Activated naive CD4-positive, alpha-beta T cell treated with anti-CD3 and anti-CD28 coated beads, Interleukin-2, amount 50 U/mL, for 72 hours (primary cell): ENCODE data around the gene EPHA6. TPM values are rescaled to one million over a fixed set of nuclear protein-coding genes. Genes with fewer than 3 reads are reported as not detected.

Experiments used
- ATAC-seq, 2 donors: fragments of 150-1000 bp; cut with Tn5 transposase; 2 replicates each; pipeline ENCODE4 v1.10.0; 2021; ENCODE audit warnings: mild to moderate bottlenecking in 2 of 2, moderate library complexity in 2 of 2
- DNase-seq, 2 donors: peaks; one replicate each; pipeline ENCODE4 v3.0.0; 2021 to 2022; ENCODE audit warnings: low spot score in 2 of 2
- H3K27ac Mint-ChIP-seq, 2 donors: one replicate each; pipeline ENCODE4 v1.8.0; 2022; ENCODE audit warnings: mild to moderate bottlenecking in 2 of 2, mixed read lengths in 2 of 2
- H3K36me3 Mint-ChIP-seq, 2 donors: one replicate each; pipeline ENCODE4 v1.8.0; 2022; ENCODE audit warnings: mixed read lengths in 2 of 2
- H3K9me3 Mint-ChIP-seq, 2 donors: one replicate each; pipeline ENCODE4 v1.8.0; 2022; ENCODE audit warnings: mixed read lengths in 2 of 2
- total RNA-seq, 2 donors: library from RNA; stranded (reverse); gene quantifications; one replicate each; pipeline ENCODE4 v1.2.3, GENCODE V29; 2022

Gene EPHA6
- total RNA-seq, 2 donors from 2014 or later = not detected

DNA sequence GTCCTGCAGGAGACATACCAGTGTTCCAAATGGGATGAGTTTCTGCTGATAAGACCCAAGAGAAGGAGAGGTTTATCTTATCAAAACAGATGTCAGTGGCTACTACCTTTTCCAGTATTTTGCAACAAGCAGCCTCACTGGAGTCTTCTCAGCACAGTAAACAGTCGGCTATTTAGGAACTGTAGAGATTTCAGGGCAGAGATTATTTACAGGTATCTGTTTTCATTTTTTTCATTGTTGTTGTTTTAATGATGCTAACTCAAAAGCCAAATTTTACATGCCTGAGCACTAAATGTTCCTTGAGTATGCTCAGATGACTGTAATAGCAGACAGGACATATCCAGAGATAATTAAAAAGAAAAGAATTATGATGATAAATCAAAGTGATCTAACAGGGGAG, 252.1 kb downstream of the EPHA6 start:
- ATAC-seq = no peak
- no peak for DNase-seq
- no peak overlapping the region for H3K27ac Mint-ChIP-seq
- no peaks in the 10 kb centered on the region for H3K36me3 Mint-ChIP-seq
- peaks cover 3 to 9% of the 10 kb centered on the region in 2 donors for H3K9me3 Mint-ChIP-seq

DNA sequence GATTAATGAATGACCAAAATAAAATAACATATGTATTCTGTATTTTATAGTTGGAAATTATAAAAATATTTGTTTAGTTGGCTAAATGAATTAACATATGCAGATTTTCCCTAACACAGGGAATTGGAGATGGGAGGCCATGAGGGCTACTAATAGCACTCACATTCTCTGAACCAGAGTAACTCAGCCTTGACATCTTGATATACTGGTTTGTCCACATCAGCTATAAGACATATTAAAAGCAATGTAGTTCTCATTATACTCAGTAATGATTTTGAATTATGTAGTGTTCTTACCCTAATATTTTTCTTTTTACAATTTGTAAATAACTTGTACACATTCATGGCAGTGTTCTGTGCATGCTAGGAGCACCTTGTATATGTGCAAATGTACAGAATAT, 255.9 kb downstream of the EPHA6 start:
- H3K36me3 Mint-ChIP-seq = no peaks in the 10 kb centered on the region
- no peak for DNase-seq

DNA sequence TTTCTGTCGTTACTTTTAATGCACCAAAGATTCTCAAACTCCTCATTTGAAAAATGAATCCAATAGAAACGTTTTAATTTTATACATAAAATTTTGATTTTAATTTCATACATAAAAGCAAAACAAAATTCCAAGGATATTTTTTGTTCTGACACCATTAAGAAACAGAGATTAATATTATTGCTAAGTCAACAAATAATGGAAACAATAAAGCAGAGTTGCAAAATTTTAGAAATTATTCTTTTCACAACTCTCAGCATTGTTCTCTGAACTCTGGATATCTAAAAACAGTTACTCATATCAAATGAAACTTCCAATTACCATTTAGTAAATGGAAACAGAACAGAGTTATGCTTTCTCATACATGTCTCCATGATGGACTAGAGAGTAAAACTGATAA, 260.2 kb downstream of the EPHA6 start:
- Mint-ChIP-seq H3K36me3 (no peaks in the 10 kb centered on the region), H3K27ac (no peak overlapping the region), H3K9me3 (peaks cover 7 to 10% of the 10 kb centered on the region in 2 donors)
- DNase-seq (no peak), ATAC-seq (no peak)

More for the DNA sequence above, 255.9 kb downstream of the EPHA6 start:
- H3K27ac Mint-ChIP-seq = no peak overlapping the region
- peaks cover 3 to 7% of the 10 kb centered on the region in 2 donors for H3K9me3 Mint-ChIP-seq
- ATAC-seq = no peak

DNA sequence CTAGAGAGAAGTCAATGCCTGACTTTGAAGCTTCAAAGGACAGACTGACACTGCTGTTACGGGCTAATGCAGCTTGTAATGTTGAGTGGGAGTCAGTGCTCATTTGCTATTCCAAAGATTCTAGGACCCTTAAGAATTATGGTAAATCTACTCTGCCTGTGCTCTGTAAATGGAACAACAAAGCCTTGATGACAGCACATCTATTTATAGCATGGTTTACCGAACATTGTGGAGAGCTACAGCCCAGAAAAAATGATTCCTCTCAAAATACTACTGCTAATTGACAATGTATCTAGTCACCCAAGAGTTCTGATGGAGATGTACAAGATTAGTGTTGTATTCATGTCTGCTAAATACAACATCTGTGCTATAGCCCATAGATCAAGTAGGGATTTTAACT, 262.3 kb downstream of the EPHA6 start:
- H3K9me3 Mint-ChIP-seq = peaks cover 7 to 10% of the 10 kb centered on the region in 2 donors
- no peaks in the 10 kb centered on the region for H3K36me3 Mint-ChIP-seq
- DNase-seq (no peak), ATAC-seq (no peak)
- H3K27ac Mint-ChIP-seq = no peak overlapping the region

DNA sequence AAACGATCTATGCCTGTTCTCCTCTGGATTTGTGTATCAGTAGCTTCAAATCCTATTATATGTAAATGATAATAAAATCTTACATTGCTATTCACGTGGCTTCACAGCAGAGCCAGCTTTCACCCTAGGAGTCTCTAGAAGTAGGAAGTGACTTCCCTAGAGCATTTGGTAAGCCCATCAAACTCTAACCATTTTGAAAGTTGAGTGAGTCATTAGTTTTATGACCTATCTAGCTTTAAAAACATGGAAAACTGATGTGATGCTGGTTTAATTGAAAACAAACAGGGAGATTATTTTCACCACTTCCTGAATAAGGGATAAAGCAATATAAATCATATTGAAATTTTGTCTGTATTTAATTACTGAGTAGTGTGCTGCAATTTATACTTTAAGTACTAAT, 275.2 kb downstream of the EPHA6 start:
- ATAC-seq = no peak

DNA sequence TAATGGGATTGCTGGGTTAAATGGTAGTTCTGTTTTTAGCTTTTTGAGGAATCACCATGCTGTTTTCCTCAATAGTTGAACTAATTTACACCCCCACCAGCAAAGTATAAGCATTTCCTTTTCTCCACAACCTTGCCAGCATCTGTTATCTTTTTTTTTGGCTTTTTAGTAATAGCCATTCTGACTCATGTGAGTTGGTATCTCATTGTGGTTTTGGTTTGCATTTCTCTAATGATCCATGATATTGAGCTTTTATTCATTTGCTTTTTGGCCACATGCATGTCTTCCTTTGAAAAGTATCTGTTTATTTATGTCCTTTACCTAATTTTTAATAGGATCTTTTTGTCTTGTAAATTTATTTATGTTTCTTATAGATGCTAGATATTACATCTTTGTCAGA, 288.2 kb downstream of the EPHA6 start:
- Mint-ChIP-seq H3K27ac (no peak overlapping the region), H3K36me3 (no peaks in the 10 kb centered on the region), H3K9me3 (peaks cover 0 to 14% of the 10 kb centered on the region in 2 donors)
- ATAC-seq (no peak), DNase-seq (no peak)

More for the DNA sequence above, 275.2 kb downstream of the EPHA6 start:
- DNase-seq = no peak
- Mint-ChIP-seq H3K9me3 (peaks cover 0 to 3% of the 10 kb centered on the region in 2 donors), H3K36me3 (no peaks in the 10 kb centered on the region), H3K27ac (no peak overlapping the region)

DNA sequence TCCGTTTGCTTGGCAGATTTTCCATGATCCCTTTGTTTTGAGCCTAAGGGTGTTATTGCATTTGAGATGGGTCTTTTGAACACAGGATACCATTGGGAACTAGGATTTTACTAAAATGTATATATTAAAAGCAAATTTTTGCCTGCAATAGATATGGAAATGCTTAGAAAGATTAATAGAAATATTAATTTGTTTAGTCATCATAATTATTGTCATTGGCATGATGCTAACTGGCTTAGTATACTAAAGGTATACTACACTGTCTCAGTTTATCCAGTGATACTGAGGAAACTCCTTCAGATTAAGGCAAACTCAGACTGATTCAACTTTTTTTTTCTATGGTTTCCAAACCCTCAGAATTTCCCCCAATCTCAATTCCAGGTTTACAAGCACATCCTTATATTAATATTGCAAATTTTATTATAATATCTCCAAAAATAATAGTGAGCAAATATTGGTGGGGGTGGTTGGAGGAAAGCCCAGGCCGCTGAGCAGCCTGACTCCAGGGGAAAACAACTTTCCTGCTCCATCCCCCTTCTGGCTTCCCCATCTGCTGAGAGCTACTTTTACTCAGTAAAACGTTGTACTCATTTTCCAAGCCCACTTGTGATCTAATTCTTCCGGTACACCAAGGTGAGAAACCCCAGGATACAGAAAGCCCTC, 291.7 kb downstream of the EPHA6 start:
- H3K27ac Mint-ChIP-seq = no peak overlapping the region
- H3K9me3 Mint-ChIP-seq = peaks cover 0 to 14% of the 10 kb centered on the region in 2 donors
- no peak for ATAC-seq
- DNase-seq = no peak
- H3K36me3 Mint-ChIP-seq = no peaks in the 10 kb centered on the region

DNA sequence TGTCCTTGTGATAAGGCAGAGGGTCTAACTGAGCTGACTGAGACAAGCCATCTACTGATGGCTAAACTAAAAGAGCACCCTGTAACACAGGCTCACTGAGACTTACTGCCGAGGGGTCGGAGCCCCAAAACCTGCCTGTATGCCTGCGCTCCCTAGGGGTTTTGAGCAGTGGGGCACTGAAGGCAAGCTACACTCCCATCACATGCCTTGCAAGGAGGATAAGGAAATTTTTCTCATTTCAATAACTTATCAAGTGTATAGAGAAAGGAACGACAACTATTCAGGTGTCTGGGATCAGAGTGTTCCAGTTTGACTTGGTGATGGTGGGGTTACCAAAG, 292.2 kb downstream of the EPHA6 start:
- H3K36me3 Mint-ChIP-seq = no peaks in the 10 kb centered on the region
- peaks cover 0 to 14% of the 10 kb centered on the region in 2 donors for H3K9me3 Mint-ChIP-seq

DNA sequence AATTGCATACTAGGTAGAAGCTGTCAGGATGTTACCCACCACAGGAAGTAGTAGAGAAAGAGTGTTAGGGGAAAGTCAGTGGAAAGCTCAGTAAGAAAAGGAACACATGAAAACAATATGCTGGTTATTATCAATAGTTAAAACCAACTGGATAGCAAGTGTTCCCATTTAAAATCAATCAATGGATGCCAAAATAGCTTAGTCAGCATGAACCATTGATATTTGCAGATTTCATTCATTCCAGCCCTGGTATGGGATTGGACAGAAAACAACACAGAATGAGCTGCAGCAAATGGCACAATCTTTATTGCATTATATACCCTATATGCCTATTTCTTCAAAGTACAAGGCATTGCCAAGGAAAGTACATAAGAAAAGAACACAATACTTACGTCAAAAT, 293.7 kb downstream of the EPHA6 start:
- DNase-seq (no peak), ATAC-seq (no peak)
- H3K9me3 Mint-ChIP-seq = peaks cover 0 to 8% of the 10 kb centered on the region in 2 donors
- no peak overlapping the region for H3K27ac Mint-ChIP-seq
- no peaks in the 10 kb centered on the region for H3K36me3 Mint-ChIP-seq

More for the DNA sequence above, 292.2 kb downstream of the EPHA6 start:
- ATAC-seq (no peak), DNase-seq (no peak)
- H3K27ac Mint-ChIP-seq = no peak overlapping the region

DNA sequence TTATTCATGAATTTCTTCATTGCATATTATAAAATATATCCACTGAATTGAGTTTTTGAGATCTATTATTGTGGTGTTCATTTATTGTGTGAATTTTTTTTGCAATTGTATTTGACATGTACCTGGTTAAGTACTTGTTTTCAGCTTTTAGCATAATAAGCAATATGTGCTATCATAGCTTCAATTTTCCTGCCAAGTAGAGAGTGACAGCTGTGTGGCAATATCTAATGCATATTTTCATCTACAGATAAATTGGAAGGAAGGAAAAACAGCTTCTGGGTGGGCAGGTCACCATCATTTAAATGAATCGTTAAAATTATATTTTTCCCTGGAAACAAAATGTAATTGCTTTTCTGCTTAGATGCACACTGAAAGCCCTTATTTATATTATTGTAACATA, 296.9 kb downstream of the EPHA6 start:
- ATAC-seq (no peak), DNase-seq (no peak)
- H3K36me3 Mint-ChIP-seq = no peaks in the 10 kb centered on the region
- H3K27ac Mint-ChIP-seq = no peak overlapping the region
- H3K9me3 Mint-ChIP-seq = peaks cover 0 to 5% of the 10 kb centered on the region in 2 donors

DNA sequence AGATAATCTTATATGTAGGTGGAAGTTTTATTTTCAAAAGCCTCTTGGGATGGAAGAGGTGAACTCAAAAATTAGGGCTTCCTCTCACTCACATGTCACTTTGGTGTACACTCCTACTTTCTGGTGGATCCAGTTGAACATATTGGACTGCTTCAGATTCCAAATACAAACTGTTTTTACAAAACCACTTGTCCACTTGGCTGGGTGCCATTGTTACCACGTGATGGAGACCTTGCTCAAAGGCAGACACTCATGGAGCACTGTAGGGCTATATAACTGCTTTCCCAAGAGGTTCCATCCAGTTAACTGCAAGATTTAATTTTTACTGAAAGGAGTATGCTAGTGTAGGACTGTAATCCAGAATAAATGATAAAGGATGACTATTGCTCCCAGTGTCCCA, 307.0 kb downstream of the EPHA6 start:
- DNase-seq (no peak), ATAC-seq (no peak)
- Mint-ChIP-seq H3K9me3 (peaks cover 0 to 7% of the 10 kb centered on the region in 2 donors), H3K36me3 (no peaks in the 10 kb centered on the region), H3K27ac (no peak overlapping the region)

DNA sequence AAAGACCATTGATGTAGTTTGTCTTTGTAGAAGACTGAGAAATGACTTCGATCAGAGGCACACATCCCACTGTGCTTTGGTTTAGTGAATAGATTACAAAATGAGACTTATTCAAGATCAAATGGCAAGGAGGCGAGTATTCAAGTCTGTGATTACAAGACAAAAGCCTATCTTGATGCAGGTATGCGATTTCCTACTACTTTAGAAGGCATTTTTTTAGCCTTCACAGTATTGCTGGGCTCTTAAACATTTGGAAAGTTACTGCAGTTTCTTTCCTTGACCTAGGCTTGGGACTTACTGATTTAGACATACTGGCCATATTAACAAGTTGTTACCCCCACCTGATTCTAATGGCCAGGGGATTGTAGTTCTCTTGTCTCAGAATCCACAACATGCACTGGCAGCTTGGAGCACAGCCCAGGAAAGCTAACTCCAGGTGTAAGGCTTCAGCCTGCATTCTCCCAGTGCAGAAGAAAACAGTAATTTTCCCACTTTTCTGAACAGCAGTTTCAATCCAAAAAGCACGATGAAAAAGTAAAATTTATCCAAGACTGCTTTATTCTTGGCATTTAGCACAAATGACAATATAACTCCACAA, 311.6 kb downstream of the EPHA6 start:
- no peaks in the 10 kb centered on the region for H3K36me3 Mint-ChIP-seq
- no peak overlapping the region for H3K27ac Mint-ChIP-seq
- ATAC-seq (no peak), DNase-seq (no peak)
- peaks cover 4 to 6% of the 10 kb centered on the region in 2 donors for H3K9me3 Mint-ChIP-seq

DNA sequence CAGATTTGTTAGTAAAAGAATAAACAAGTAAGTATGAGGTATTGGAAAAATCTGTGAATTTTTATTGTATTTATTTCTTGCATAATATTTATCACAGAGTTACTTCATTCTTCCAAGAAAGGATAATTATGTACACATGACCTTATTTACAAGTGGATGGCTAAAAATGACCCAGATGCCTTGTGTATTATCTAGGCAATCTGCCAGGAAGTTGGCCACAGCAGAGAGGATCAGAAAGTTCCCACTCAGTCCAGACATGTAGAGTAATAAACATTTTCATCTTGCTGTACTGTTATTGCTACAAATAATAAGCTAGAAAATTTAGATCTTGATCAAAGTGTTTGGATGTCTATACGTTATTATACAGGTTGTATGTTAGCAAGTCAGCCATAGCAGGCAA, 317.1 kb downstream of the EPHA6 start:
- Mint-ChIP-seq H3K9me3 (peaks cover 4 to 6% of the 10 kb centered on the region in 2 donors), H3K27ac (no peak overlapping the region), H3K36me3 (no peaks in the 10 kb centered on the region)
- no peak for ATAC-seq
- DNase-seq = no peak

DNA sequence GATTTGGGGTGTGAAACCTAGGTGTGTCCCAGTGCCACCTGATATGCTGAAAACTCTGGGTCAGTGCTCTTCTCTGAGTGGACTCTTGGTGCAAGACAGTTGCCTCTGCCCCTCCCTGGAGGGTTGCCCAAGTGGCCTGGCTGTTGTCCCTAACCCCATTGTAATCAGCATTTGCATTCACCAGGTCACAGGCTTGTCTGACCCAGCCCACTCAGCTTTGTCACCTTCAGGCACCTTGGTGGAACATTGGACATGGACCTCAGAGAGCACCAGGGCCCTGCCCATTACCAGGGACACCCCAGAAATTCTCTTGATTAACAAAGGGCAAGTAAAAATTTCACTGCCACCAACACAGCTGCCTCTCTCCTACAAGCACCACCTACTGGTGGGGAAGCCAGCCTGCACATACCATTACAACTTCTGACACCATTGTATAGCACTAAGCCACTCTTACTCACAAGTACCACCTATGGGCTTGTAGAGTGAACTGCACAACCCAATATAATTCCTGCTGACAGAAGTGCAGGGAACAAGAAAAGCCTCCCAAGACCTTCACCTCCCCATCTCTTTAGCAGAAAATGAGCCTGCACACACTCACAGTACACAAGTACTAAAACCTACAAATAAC, 324.6 kb downstream of the EPHA6 start:
- Mint-ChIP-seq H3K27ac (no peak overlapping the region), H3K9me3 (peaks cover 13 to 31% of the 10 kb centered on the region in 2 donors), H3K36me3 (peaks cover 0 to 18% of the 10 kb centered on the region in 2 donors)
- ATAC-seq = peak in 1 of 2 donors; percentile 65
- DNase-seq = no peak

DNA sequence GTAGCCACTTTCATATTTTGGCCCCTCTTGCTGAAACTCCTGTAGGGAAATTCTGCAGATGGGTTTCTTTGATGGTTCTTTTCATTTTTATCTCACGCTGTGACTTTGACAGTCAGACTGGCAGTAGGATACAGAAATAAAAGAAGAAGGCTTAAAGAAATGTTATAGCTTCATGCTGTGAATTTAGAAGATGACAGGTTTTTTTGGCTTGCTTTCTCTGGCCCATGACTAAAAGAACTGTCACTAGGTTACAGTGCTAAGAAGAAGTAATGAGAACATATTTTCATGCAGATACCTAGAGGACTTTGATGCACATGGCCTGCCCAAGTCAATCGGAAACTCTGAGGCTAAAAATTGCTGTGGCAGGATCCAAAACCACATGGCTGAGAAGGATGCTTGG, 334.5 kb downstream of the EPHA6 start:
- Mint-ChIP-seq H3K9me3 (peaks cover 10 to 14% of the 10 kb centered on the region in 2 donors), H3K27ac (no peak overlapping the region), H3K36me3 (no peaks in the 10 kb centered on the region)
- no peak for DNase-seq
- ATAC-seq = no peak

DNA sequence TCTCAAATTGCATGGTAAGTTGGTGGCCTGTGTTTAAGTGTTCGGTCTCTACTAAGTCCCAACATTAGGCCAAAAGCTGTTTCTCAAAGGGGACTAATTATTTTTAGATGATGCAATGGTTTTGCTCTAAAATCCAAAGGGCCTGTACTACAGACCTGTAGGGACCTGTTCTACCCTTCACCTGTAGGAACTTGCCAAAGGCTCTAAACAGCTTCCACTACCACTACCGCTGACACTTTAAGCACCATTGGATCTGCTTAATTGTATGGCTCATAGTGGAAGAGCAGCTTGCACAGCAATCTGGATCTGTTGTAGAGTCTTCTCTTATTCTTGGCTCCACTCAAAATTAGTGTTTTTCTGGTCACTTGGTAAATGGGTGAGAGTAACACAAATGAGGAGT, 346.8 kb downstream of the EPHA6 start:
- Mint-ChIP-seq H3K9me3 (peaks cover 13% of the 10 kb centered on the region in 2 donors), H3K27ac (no peak overlapping the region), H3K36me3 (peaks cover 0 to 5% of the 10 kb centered on the region in 2 donors)
- no peak for ATAC-seq
- DNase-seq = no peak

DNA sequence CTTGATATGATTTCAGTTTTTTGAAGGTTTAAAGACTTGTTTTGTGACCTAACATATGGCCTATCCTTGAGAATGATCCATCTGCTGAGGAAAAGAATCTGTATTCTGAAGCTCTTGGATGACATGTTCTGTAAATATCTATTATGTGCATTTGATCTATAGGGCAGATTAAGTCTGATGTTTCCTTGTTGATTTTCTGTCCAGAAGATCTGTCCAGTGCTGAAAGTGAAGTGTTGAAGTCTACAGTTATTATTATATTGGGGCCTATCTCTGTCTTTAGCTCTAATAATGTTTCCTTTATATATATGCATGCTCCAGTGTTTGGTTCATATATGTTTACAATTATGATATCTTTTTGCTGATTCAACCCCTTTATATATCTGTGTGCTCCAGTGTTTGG, 362.8 kb downstream of the EPHA6 start:
- no peak for ATAC-seq
- Mint-ChIP-seq H3K36me3 (peaks cover 0 to 9% of the 10 kb centered on the region in 2 donors), H3K9me3 (peaks cover 40 to 41% of the 10 kb centered on the region in 2 donors), H3K27ac (no peak overlapping the region)
- no peak for DNase-seq

DNA sequence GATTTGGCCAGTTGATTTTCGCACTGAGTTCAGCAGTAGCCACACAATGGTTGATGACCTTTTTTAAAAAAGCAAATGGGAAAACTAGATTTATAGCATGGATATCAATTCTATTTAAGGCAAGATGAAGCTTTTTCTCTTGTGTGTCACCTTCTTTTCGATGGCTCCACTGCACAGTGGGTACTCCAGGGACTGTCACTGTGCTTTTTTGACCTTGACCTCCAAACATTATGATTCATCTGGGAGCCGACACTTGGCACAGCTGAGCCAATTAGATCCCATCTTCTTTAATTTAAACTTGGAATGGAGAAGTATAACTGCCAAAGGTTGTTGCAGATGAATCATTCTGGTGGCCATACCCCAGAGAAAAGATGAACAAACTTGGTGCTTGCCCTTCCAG, 367.3 kb downstream of the EPHA6 start:
- Mint-ChIP-seq H3K36me3 (peaks cover 0 to 9% of the 10 kb centered on the region in 2 donors), H3K27ac (no peak overlapping the region), H3K9me3 (peaks cover 29% of the 10 kb centered on the region in 2 donors)
- no peak for DNase-seq
- ATAC-seq = no peak
